Endothelial cell of coronary artery (primary cell): Measurements from ENCODE around the gene TMEM9B. TPM values are rescaled to one million over a fixed set of nuclear protein-coding genes. Genes with fewer than 3 reads are reported as not detected.

Source experiments
- total RNA-seq: library from RNA; depleted of rRNA; stranded (reverse); fragments of >200 nt; gene quantifications from 2 replicates; pipeline ENCODE4 v1.2.3, GENCODE V29; 2014

The TMEM9B gene
- 27.9 and 34.5 TPM in 2 replicates for total RNA-seq

DNA sequence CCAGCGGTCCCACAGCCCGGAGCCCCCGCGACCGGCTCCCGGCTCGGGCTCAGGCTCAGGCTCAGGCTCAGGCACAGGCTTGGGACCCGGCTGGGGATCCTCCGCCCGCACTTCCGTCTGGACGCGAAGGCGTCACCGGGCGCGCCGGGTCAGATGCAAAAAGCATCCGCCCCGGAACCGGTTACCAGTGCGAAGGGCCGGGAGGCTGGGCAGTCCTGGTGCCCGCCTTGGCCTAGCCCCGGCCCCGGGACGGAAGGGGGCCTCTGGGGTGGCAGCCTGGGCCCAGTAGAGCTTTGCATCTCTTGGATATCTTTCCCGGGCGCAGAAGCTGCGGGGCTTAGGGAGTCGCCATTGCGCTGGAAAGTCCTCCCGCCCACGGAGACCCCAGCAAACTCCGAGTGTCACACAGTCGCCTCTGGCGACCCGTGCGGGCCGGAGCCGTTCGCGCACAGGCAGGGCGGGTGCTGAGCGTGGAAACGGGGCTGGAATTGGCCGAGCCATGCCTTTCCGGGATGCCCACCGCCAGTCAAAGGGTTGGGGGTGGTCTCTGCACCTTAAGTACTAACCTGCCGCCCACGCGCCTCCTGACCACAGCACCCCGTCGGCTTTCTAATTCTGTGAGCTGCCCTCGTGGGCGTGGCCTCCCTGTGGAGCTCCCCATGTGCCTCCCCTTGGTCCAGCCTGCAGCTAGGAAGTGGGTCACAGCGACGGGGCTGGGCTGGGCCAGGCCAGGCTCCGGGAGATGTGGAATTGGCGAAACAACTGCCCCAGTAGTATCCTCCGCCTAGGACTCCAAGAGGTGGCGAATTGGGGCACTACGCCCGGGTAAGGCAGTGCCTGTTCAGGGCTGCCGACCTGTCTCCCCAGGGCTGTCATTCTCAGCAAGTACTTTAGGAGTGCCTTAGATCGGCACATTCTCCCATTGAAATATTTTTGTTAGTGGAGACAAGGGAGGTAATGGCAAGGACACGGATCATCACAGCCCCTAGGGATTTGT lies at the start of gene TMEM9B:
Gene TMEM9B (minus strand): TSS at position 119 of the 997 bp plus-strand sequence. CDS start 129 bp downstream, outside the sequence.

GRCh38 chr11:9003573-9004182 lies 39.4 kb upstream of the TMEM9B start, which contains the start of gene NRIP3:
Gene NRIP3, minus strand, starts transcription at chr11:9004001. Its CDS starts 66 bp downstream, at chr11:9003935.

DNA sequence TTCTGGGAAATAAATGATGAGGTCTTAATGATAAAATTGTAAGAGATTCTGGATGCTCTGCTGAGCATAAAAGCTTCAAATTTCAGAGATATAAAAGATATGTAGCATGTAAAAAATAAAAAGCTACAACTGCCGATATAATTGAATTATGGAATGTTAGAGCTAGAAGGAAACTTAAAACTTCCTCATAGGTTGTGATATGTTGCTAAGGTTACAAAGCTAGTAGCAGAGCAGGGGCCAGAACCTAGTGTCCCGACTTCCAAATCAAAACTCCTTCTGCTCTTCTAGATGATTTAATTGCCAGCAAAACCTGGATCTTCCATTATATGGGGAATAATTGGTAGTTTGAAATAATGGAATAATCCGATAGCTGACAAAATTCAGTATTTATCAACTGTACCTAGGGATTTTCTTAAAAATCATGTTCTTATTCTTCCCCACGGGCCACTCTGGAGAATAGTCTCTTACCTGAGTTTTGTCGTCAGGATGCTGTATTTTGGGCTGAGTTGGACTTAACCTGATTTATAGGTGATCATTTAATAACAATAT lies 21.6 kb downstream of the TMEM9B start, which contains the start of gene ASCL3:
Gene ASCL3 (minus strand): TSS at position 499 of the 549 bp plus-strand sequence. CDS start 4,855 bp downstream, outside the sequence.

GRCh38 chr11:8932564-8933180 lies 31.6 kb downstream of the TMEM9B start, which contains the start of gene C11orf16:
Gene C11orf16, minus strand, starts transcription at chr11:8932947. Its CDS starts 639 bp downstream, at chr11:8932308.

DNA sequence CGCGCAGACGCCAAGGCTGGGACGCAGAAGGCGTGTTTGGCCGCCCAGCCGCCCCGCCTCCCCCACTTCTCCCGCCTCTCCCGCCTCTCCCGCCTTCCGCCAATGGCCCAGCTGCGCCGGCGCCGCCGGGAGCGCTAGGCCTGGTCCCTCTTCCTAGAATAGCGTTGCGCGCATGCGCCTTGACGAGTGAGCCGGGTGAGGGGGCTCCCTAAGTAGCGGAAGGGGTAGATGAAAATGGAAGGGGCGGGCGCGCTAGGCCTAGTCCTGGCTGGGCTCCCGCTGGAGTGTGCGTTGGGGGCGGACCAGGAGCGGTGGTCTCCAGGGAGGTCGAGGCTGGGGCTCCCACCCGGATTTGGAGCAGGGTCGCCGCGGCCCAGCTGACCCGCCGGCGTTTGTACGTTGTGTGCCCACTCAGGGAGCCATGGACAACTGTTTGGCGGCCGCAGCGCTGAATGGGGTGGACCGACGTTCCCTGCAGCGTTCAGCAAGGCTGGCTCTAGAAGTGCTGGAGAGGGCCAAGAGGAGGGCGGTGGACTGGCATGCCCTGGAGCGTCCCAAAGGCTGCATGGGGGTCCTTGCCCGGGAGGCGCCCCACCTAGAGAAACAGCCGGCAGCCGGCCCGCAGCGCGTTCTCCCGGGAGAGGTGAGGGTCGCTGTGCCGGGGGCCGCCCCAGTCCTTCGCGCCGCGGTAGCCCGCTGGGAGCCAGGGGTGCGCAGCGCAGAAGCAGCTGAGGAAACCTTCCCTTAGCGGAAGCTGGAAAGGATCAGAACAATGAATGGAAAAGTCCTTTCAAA lies 53.0 kb downstream of the TMEM9B start, which contains the start of gene AKIP1:
Gene AKIP1 (plus strand): TSS at position 161 of the 795 bp plus-strand sequence. CDS start 261 bp downstream, at position 422.

Other genes starting within 250 kb of the TMEM9B start
- 24.0 and 27.1 TPM in 2 replicates for gene AKIP1, start 53.3 kb downstream of the TMEM9B start, total RNA-seq
- gene C11orf16, start 31.5 kb downstream of the TMEM9B start, total RNA-seq, result not detected in 2 replicates
- gene ASCL3, start 21.4 kb downstream of the TMEM9B start, total RNA-seq, result not detected in 2 replicates
- 2.5 and 12.0 TPM in 2 replicates for gene NRIP3, start 39.6 kb upstream of the TMEM9B start, total RNA-seq
- 0.81 and 1.2 TPM in 2 replicates for gene SCUBE2, start 127.2 kb upstream of the TMEM9B start, total RNA-seq